DOHH2 (cell line): ENCODE results near the gene FASN.

Experiments used
- H3F3A ChIP-seq: fragments of 200-600 bp; sonication (generic), shearing (Covaris generic); 2 replicates; pipeline ENCODE4 v1.6.0; 2016; ENCODE audit warnings: antibody characterized with exemption, mild to moderate bottlenecking; ENCODE audit not compliant: control insufficient read depth, insufficient read depth
- H3K27ac ChIP-seq: fragments of 200-600 bp; sonication (generic); 2 replicates; pipeline ENCODE4 v1.5.1; 2014; ENCODE audit warnings: low read depth, mild to moderate bottlenecking, low read length, moderate library complexity
- H3K27me3 ChIP-seq: fragments of 200-600 bp; sonication (generic); 2 replicates; pipeline ENCODE4 v1.6.1; 2014; ENCODE audit warnings: mild to moderate bottlenecking, low read length, mixed read lengths; ENCODE audit not compliant: control insufficient read depth
- H3K36me3 ChIP-seq: fragments of 200-600 bp; sonication (generic); 2 replicates; pipeline ENCODE4 v1.6.1; 2014; ENCODE audit warnings: mild to moderate bottlenecking, low read length, moderate library complexity, mixed read lengths; ENCODE audit not compliant: control insufficient read depth
- H3K4me1 ChIP-seq: fragments of 200-600 bp; sonication (generic); 2 replicates; pipeline ENCODE4 v1.6.1; 2014; ENCODE audit warnings: mild to moderate bottlenecking, low read length, mixed read lengths; ENCODE audit not compliant: control insufficient read depth
- H3K4me2 ChIP-seq: fragments of 200-600 bp; sonication (generic); 2 replicates; pipeline ENCODE4 v1.6.0; 2014; ENCODE audit warnings: mild to moderate bottlenecking, low read length, moderate library complexity
- H3K4me3 ChIP-seq: fragments of 200-600 bp; sonication (generic); 2 replicates; pipeline ENCODE4 v1.5.1; 2014; ENCODE audit warnings: mild to moderate bottlenecking, low read length, mixed read lengths
- H3K79me2 ChIP-seq: fragments of 200-600 bp; sonication (generic); 2 replicates; pipeline ENCODE4 v1.6.1; 2014; ENCODE audit warnings: mild to moderate bottlenecking, low read length, mixed read lengths; ENCODE audit not compliant: control insufficient read depth
- H3K9me2 ChIP-seq: fragments of 200-600 bp; sonication (generic); replicated peaks from 2 replicates; pipeline ENCODE4 v1.6.1; 2014; ENCODE audit warnings: mild to moderate bottlenecking, low read length, mixed read lengths; ENCODE audit not compliant: control insufficient read depth
- H3K9me3 ChIP-seq: fragments of 200-600 bp; sonication (generic); 2 replicates; pipeline ENCODE4 v1.6.1; 2014; ENCODE audit warnings: antibody characterized with exemption, low read length, mixed read lengths; ENCODE audit not compliant: control insufficient read depth, insufficient read depth
- H4K20me1 ChIP-seq: fragments of 200-600 bp; sonication (generic); 2 replicates; pipeline ENCODE4 v1.6.0; 2014; ENCODE audit warnings: low read depth, mild to moderate bottlenecking, antibody characterized with exemption, low read length, moderate library complexity; ENCODE audit not compliant: control insufficient read depth, insufficient read depth
- EZH2phosphoT487 ChIP-seq: fragments of 200-600 bp; sonication (generic); IDR thresholded peaks from 2 replicates; pipeline ENCODE4 v1.6.1; 2017; ENCODE audit warnings: borderline replicate concordance, mild to moderate bottlenecking, antibody characterized with exemption, low read length, moderate library complexity, mixed read lengths
- TF ChIP-seq, protein P1 (sequence below): fragments of 200-600 bp; sonication (generic); IDR thresholded peaks from one replicate; pipeline ENCODE4 v1.5.1; 2014; ENCODE audit warnings: antibody characterized with exemption, mild to moderate bottlenecking, low read depth, low read length; ENCODE audit not compliant: poor library complexity, severe bottlenecking

The FASN gene

DNA sequence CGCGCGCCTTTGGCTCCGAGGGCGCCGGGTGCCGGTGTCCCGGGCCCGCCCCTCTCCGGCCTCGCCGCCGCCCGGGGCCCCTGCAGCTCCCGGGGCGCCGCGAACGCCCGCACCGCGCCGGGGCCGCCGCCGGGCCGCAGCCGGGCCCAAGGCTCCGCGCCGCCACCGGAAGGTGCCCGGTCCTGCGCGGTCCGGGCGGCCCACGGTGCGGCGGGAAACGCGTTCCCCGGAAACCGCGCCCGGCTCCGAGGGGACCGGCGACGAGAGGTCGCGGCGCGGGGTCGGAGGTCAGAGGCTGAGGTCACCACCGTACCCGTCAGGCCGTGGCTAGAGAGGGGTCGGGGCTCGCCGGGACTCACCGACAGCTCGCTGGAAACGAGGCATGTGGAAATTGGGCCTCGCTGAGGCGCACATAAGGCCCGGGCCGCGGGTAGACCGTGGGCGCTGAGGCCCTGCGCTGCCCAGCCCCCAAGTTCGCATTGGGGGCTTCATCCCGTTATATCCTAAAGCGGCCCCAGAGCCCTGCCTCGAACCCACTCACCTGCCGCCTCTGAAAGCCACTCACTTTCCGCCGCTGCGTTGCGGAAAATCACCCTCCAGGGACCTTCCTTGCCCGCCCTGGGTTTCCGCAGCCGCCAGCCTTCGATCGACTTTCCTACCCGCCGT, 32.3 kb downstream of the FASN start, which contains the start of gene DUS1L:
TSS of gene DUS1L (minus strand) at position 167 of the 666 bp plus-strand sequence. CDS start 745 bp downstream, outside the sequence.
- peaks cover 20% of the 10 kb centered on the region for H3K4me1 ChIP-seq

DNA sequence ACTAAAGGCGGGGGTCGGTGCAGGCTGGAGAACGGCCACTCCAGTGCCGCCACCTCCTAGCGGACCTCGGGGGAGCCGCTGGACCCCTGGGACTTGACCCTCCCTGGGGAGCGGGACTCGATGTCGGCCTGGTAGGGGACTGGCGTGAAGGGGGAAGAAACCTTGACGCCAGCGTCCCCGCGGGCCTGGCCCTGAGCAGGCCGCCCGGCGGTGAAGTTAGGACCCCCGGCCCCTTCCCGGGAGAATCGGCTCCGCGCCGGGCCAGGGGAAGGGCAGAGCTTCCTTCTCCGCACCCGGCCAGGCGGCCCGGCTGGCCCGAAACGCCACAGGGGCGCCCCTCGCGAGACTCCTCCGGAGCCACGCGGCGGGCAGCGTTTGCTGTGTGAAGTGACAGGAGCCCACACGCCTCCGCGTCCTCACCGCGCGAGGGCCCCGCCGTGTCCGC, 32.8 kb downstream of the FASN start:
- peaks cover 6% of the 10 kb centered on the region; the same call in 1 of the 2 replicates for H4K20me1 ChIP-seq
- TF ChIP-seq, protein P1, sequence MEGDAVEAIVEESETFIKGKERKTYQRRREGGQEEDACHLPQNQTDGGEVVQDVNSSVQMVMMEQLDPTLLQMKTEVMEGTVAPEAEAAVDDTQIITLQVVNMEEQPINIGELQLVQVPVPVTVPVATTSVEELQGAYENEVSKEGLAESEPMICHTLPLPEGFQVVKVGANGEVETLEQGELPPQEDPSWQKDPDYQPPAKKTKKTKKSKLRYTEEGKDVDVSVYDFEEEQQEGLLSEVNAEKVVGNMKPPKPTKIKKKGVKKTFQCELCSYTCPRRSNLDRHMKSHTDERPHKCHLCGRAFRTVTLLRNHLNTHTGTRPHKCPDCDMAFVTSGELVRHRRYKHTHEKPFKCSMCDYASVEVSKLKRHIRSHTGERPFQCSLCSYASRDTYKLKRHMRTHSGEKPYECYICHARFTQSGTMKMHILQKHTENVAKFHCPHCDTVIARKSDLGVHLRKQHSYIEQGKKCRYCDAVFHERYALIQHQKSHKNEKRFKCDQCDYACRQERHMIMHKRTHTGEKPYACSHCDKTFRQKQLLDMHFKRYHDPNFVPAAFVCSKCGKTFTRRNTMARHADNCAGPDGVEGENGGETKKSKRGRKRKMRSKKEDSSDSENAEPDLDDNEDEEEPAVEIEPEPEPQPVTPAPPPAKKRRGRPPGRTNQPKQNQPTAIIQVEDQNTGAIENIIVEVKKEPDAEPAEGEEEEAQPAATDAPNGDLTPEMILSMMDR = no peak
- TF ChIP-seq EZH2phosphoT487 = no peak
- H3K27me3 ChIP-seq = no peaks in the 10 kb centered on the region

More for the DNA sequence above, 32.3 kb downstream of the FASN start, which contains the start of gene DUS1L:
- TF ChIP-seq, protein P1 = no peak
- no peak for TF ChIP-seq EZH2phosphoT487
- Histone ChIP-seq H3K4me2 (peak within 1 kb of the TSS; percentile 89), H3K9me3 (no peaks in the 10 kb centered on the region), H3K4me3 (peak within 1 kb of the TSS; percentile 95), H3K79me2 (peaks cover 36% of the 10 kb centered on the region), H3K36me3 (peaks cover 42% of the 10 kb centered on the region), H4K20me1 (peaks cover 6% of the 10 kb centered on the region; the same call in 1 of the 2 replicates), H3K27ac (peak within 1 kb of the TSS; percentile 13; the same call in 1 of the 2 replicates), H3K27me3 (no peaks in the 10 kb centered on the region), H3K9me2 (no peaks in the 10 kb centered on the region), H3F3A (no peaks in the 10 kb centered on the region)

DNA sequence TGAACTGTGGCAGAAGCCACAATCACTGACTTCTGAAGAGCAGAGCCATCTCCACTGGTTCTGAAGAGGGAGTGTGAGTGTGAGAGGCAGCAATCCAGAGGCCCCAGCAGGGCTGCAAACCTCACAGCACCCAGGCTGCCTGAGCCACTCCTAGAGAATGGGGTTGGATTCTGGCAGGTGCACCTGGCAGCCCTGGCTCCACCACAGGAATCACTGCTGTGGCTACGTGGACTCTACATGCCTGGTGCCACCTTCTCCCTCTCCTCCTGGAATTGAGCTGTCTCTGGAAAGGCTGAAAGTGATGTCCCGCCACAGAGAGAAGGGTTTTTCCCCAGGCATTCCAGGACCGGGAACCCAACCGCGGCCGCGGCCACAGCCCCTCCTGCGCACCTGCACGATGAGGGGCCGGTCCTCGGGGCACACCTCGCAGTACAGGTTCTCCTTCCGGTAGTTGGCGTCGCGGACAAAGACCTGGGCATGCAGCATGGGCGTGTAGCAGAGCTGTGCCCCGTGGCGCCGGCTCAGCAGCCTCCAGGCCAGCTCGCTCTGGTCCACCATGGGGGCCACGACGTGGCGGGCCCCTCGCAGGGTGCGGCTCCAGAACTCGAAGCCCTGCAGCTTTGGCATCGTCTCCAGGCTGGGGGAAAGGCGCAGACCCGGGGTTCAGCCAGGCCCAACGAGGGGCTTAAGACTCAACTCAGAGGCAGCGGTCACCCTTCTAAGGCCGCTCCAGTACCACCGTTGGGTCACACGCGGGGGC, 33.4 kb downstream of the FASN start:
- Histone ChIP-seq H3K9me2 (no peaks in the 10 kb centered on the region), H3K4me3 (peak overlapping the region; percentile 95), H3K9me3 (no peaks in the 10 kb centered on the region), H3K36me3 (peaks cover 54% of the 10 kb centered on the region), H3K4me1 (peaks cover 20% of the 10 kb centered on the region), H3F3A (no peaks in the 10 kb centered on the region), H4K20me1 (peaks cover 6% of the 10 kb centered on the region; the same call in 1 of the 2 replicates), H3K79me2 (peaks cover 36% of the 10 kb centered on the region), H3K27me3 (no peaks in the 10 kb centered on the region), H3K27ac (peak overlapping the region; percentile 13; the same call in 1 of the 2 replicates), H3K4me2 (peak overlapping the region; percentile 75)
- TF ChIP-seq, protein P1 = no peak
- TF ChIP-seq EZH2phosphoT487 = no peak

More for the DNA sequence above, 32.8 kb downstream of the FASN start:
- peaks cover 48% of the 10 kb centered on the region for H3K36me3 ChIP-seq
- H3K4me2 ChIP-seq = peak overlapping the region; percentile 75
- H3K4me3 ChIP-seq = peak overlapping the region; percentile 95
- peak overlapping the region; percentile 13; the same call in 1 of the 2 replicates for H3K27ac ChIP-seq
- H3K4me1 ChIP-seq = peaks cover 20% of the 10 kb centered on the region
- H3K79me2 ChIP-seq = peaks cover 36% of the 10 kb centered on the region
- H3F3A ChIP-seq = no peaks in the 10 kb centered on the region
- no peaks in the 10 kb centered on the region for H3K9me2 ChIP-seq
- no peaks in the 10 kb centered on the region for H3K9me3 ChIP-seq
